ENCODE measurements around the gene KDM5C. TPM values are rescaled to one million over a fixed set of nuclear protein-coding genes. Genes with fewer than 3 reads are reported as not detected.

KDM5C gene
- total and polyA plus RNA-seq, 2 of the 8 experiments (the other 6 are each of a cell fraction or from before 2014, with no cell fraction given), result 42.4 to 82.2 TPM

DNA sequence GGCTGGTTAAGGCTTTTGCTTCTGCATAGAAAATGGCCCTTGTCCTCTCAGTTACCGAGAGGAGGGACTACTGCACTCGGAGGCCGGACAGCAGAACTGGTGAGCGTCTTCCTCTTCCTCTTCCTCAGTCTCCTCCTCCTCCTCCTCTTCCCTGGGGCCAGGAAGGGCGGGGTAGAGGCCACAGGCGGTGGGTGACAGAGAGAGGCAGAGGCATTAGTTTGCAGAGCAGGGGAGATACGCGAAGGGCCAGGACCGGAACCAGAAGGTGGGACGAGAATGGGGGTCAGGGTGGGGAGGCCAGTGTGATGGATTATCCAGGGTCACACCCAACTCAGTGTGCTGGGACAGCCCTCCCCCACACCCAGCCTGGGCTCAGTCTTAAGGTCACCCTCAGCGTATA lies 41.9 kb upstream of the KDM5C start (continued):
- TF ChIP-seq JUND (IDR thresholded peaks at IDR 0.05; ENCODE audit: low read length), result no peak

All from H1 (cell line).